Adrenal gland (tissue), 5 donors: ENCODE data around the gene FNDC3B.

ENCODE experiments used
- CTCF ChIP-seq, 6 experiments: fragments of 450-650 bp in 4 of 6; fragments of 200-600 bp in 2 of 6; sonication (generic) in 1 of 6; IDR thresholded peaks; 1 replicate in 5 of 6; 2 replicates in 1 of 6; pipeline versions ENCODE4 v1.5.1 to v1.8.0; 2016 to 2021; ENCODE audit warnings: antibody characterized with exemption in 6 of 6, mild to moderate bottlenecking in 2 of 6, moderate library complexity in 1 of 6
- POLR2A ChIP-seq, 2 donors: fragments of 450-650 bp; IDR thresholded peaks; one replicate each; pipeline ENCODE4 v1.6.1; 2017; ENCODE audit warnings: antibody characterized with exemption in 2 of 2, mild to moderate bottlenecking in 2 of 2, moderate library complexity in 1 of 2
- donor health status: DM: no; HTN: no; CAD: no.

DNA sequence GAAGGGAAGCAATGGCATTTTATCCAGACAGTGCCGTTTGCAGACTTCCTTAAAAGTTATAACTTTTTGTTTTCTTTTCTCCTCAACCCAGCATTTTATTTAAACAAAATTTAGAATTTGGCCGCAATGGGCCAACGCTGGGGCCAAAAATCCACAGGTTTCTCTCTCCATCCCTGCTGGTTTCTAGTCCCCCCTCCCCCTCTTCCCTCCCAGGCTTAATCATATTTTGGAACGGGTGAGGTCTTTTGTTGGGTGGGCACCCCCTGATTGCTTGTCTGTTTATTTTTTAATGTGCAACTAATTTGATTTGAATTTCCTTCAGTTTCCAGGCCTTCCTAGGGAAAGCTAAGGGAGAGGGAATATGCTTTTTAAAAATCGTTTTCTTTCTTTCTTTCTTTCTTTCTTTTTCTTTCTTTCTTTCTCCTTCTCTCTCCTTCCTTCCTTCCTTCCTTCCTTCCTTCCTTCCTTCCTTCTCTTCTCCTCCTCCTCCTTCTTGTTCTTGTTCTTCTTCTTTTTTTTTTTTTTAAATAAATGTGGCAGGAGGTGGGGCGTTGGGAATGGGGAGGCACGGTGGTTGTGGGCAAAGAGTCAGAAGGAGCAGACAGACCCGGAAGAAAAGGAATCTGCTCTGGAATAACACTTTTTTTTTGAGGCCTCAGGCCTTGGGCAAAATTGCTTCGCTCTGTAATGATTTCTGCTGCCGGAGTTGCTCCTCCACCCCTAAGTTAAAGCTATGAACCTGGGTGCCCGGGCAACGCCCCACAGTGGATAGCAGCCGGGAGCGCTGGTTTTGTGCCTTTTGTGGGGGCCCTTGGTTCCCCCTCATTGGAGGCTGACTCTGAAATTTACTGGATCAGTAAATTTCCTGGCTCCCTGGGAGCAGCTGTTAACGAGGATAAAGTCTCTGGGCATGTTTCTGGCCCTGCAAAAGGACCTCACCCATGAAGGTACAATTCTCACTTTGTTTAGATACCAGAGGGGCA, 1.9 kb downstream of the FNDC3B start:
- no peak for TF ChIP-seq CTCF (IDR thresholded peaks at IDR 0.05)
- TF ChIP-seq POLR2A (IDR thresholded peaks at IDR 0.05): no peak
